GM19455 (cell line): ENCODE measurements around the gene TYW1.
"Not testable (repeated sequence)": the region's sequence is repeated elsewhere in the genome, so short reads cannot be mapped to it uniquely, and the experiment has no call there.

ENCODE experiments used
- ATAC-seq: cut with Tn5 transposase; IDR thresholded peaks from one replicate; pipeline ENCODE4 v1.9.1; 2021; ENCODE audit not compliant: unreplicated experiment

Gene TYW1

GRCh38 chr7:67184912-67185659, 188.5 kb downstream of the TYW1 start:
- peak; percentile 53 for ATAC-seq

- peak; percentile 95 for ATAC-seq
These were observed 189.1 kb downstream of the TYW1 start for GRCh38 chr7:67185660-67186129.

GRCh38 chr7:67189160-67189559, 192.5 kb downstream of the TYW1 start:
- not testable (repeated sequence) for ATAC-seq

GRCh38 chr7:67189801-67190465, 193.3 kb downstream of the TYW1 start:
- not testable (repeated sequence) for ATAC-seq

GRCh38 chr7:67191002-67191720, 194.5 kb downstream of the TYW1 start:
- not testable (repeated sequence) for ATAC-seq

GRCh38 chr7:67192123-67192702, 195.6 kb downstream of the TYW1 start:
- not testable (repeated sequence) for ATAC-seq

GRCh38 chr7:67192889-67193613, 196.4 kb downstream of the TYW1 start:
- not testable (repeated sequence) for ATAC-seq

- not testable (repeated sequence) for ATAC-seq
These were observed 199.5 kb downstream of the TYW1 start for GRCh38 chr7:67196176-67196575.

- not testable (repeated sequence) for ATAC-seq
These were observed 202.4 kb downstream of the TYW1 start for GRCh38 chr7:67198865-67199526.

GRCh38 chr7:67205772-67206171, 209.1 kb downstream of the TYW1 start:
- ATAC-seq = not testable (repeated sequence)

GRCh38 chr7:67206452-67206851, 209.8 kb downstream of the TYW1 start:
- ATAC-seq = no peak

GRCh38 chr7:67208656-67209055, 212.0 kb downstream of the TYW1 start:
- not testable (repeated sequence) for ATAC-seq

- ATAC-seq = no peak
These were observed 212.6 kb downstream of the TYW1 start for GRCh38 chr7:67209256-67209655.

GRCh38 chr7:67210567-67210966, 213.9 kb downstream of the TYW1 start:
- ATAC-seq = no peak

- ATAC-seq = not testable (repeated sequence)
These were observed 215.2 kb downstream of the TYW1 start for GRCh38 chr7:67211650-67212330.

- not testable (repeated sequence) for ATAC-seq
These were observed 216.4 kb downstream of the TYW1 start for GRCh38 chr7:67213038-67213437.

GRCh38 chr7:67223551-67223950, 226.9 kb downstream of the TYW1 start:
- ATAC-seq = not testable (repeated sequence)

- not testable (repeated sequence) for ATAC-seq
These were observed 229.8 kb downstream of the TYW1 start for GRCh38 chr7:67226340-67226907.

- ATAC-seq = not testable (repeated sequence)
These were observed 230.3 kb downstream of the TYW1 start for GRCh38 chr7:67226967-67227366.
